IPS DF 6.9 (cell line): ENCODE measurements around the gene DCHS1.
"Not testable (repeated sequence)": the region's sequence is repeated elsewhere in the genome, so short reads cannot be mapped to it uniquely, and the experiment has no call there.

Experiments
- DNase-seq: peaks from one replicate; pipeline ENCODE4 v3.0.0-alpha.2; 2013; ENCODE audit warnings: low read depth, low spot score
- H3K27ac ChIP-seq: one replicate; pipeline ENCODE4 v1.5.1; 2013; ENCODE audit warnings: low read length, control low read depth
- H3K27me3 ChIP-seq: 2 replicates; pipeline ENCODE4 v1.6.1; 2013; ENCODE audit warnings: mild to moderate bottlenecking, low read length; ENCODE audit not compliant: control insufficient read depth, insufficient read depth
- H3K36me3 ChIP-seq: 2 replicates; pipeline ENCODE4 v1.6.1; 2013; ENCODE audit warnings: low read length; ENCODE audit not compliant: control insufficient read depth, insufficient read depth
- H3K4me1 ChIP-seq: 2 replicates; pipeline ENCODE4 v1.6.1; 2013; ENCODE audit warnings: low read length; ENCODE audit not compliant: control insufficient read depth, insufficient read depth
- H3K4me3 ChIP-seq: 2 replicates; pipeline ENCODE4 v1.5.1; 2013; ENCODE audit warnings: mild to moderate bottlenecking, low read length
- H3K9me3 ChIP-seq: 2 replicates; pipeline ENCODE4 v1.6.1; 2013; ENCODE audit warnings: low read length, inconsistent platforms; ENCODE audit not compliant: control insufficient read depth, insufficient read depth
- WGBS: extraction: QIAGEN DNeasy Blood & Tissue Kit; methylation state at CpG from one replicate; pipeline ENCODE4 v1.1.7; 2013; ENCODE audit warnings: mixed read lengths, missing lambda C conversion rate; ENCODE audit not compliant: insufficient read length, insufficient coverage; 5-methylcytosine and 5-hydroxymethylcytosine counted together

The DCHS1 gene

DNA sequence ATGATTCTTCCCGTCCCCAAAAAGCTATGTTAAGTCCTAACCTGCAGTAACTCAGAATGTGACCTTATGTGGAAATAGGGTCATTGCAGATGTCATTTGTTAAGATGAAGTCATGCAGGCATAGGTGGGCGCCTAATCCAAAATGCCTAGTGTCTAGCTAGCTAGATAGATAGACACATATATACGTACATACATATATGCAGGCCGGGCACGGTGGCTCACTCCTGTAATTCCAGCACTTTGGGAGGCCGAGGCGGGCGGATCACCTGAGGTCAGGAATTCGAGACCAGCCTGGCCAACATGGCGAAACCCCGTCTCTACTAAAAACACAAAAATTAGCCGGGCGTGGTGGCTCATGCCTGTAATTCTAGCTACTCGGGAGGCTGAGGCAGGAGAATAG, 28.5 kb upstream of the DCHS1 start:
- no CpG with 5 or more reads among the region's 14 CpGs for WGBS
- H3K27me3 ChIP-seq, H3K4me3 ChIP-seq, H3K36me3 ChIP-seq, H3K9me3 ChIP-seq, H3K4me1 ChIP-seq, DNase-seq, H3K27ac ChIP-seq: not testable (repeated sequence)

- WGBS, result no CpG with 5 or more reads among the region's 70 CpGs
- peaks cover 1% of the 10 kb centered on the region; the same call in 1 of the 2 replicates for H3K4me1 ChIP-seq
- peak within 1 kb of the TSS; percentile 77 for H3K4me3 ChIP-seq
- peak; percentile 99 for DNase-seq
- H3K36me3 ChIP-seq, result no peaks in the 10 kb centered on the region; the same call in 1 of the 2 replicates
- H3K27ac ChIP-seq, result no peak within 1 kb of the TSS
- no peaks in the 10 kb centered on the region for H3K27me3 ChIP-seq
- H3K9me3 ChIP-seq, result no peaks in the 10 kb centered on the region
Measured at GRCh38 chr11:6682936-6683861, 27.6 kb upstream of the DCHS1 start, which contains the start of gene MRPL17. Gene MRPL17, minus strand, starts transcription at chr11:6683340. Its CDS starts 44 bp downstream, at chr11:6683296.

- Histone ChIP-seq H3K27me3 (no peaks in the 10 kb centered on the region), H3K36me3 (no peaks in the 10 kb centered on the region; the same call in 1 of the 2 replicates), H3K9me3 (no peaks in the 10 kb centered on the region), H3K27ac (no peak overlapping the region), H3K4me1 (peaks cover 1% of the 10 kb centered on the region; the same call in 1 of the 2 replicates), H3K4me3 (peak overlapping the region; percentile 77)
- DNase-seq, result no peak
- no CpG with 5 or more reads among the region's 10 CpGs for WGBS
Measured at GRCh38 chr11:6682591-6682935, 27.0 kb upstream of the DCHS1 start.

- WGBS, result no CpG with 5 or more reads among the region's 5 CpGs
Measured at GRCh38 chr11:6681949-6682348, 26.3 kb upstream of the DCHS1 start.

GRCh38 chr11:6681505-6681904, 25.9 kb upstream of the DCHS1 start:
- Histone ChIP-seq H3K27me3 (no peaks in the 10 kb centered on the region), H3K4me1 (0 out of 2 replicates have a peak, but pooled peaks cover 1% of the 10 kb centered on the region), H3K4me3 (no peak overlapping the region), H3K36me3 (no peaks in the 10 kb centered on the region; the same call in 1 of the 2 replicates), H3K27ac (no peak overlapping the region), H3K9me3 (no peaks in the 10 kb centered on the region)
- DNase-seq, result no peak
- no CpG with 5 or more reads among the region's 1 CpG for WGBS

More at GRCh38 chr11:6681949-6682348, 26.3 kb upstream of the DCHS1 start:
- no peaks in the 10 kb centered on the region; the same call in 1 of the 2 replicates for H3K36me3 ChIP-seq
- peak overlapping the region; percentile 77; the same call in 1 of the 2 replicates for H3K4me3 ChIP-seq
- H3K9me3 ChIP-seq, result no peaks in the 10 kb centered on the region
- 0 out of 2 replicates have a peak, but pooled peaks cover 1% of the 10 kb centered on the region for H3K4me1 ChIP-seq
- no peak overlapping the region for H3K27ac ChIP-seq
- no peaks in the 10 kb centered on the region for H3K27me3 ChIP-seq
- no peak for DNase-seq

DNA sequence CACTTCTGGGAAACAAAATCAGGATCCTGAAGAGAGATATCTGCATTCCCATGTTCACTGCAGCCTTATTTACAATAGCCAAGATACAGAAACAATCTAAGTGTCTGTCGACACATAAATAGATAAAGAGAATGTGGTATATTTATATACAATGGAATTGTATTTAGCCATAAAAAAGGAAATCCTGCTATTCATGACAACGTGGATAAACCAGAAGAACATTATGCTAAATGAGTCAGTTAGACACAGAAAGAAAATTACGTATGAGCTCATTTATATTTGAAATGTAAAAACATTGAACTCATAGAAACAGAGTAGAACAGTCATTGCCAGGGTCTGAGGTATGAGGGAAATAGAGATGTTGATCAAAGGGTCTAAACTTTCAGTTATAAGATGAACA, 21.4 kb upstream of the DCHS1 start:
- H3K4me3 ChIP-seq, result no peak overlapping the region
- no CpG with 5 or more reads among the region's 3 CpGs for WGBS
- 0 out of 2 replicates have a peak, but pooled peaks cover 1% of the 10 kb centered on the region for H3K4me1 ChIP-seq
- DNase-seq, result no peak
- H3K9me3 ChIP-seq, result no peaks in the 10 kb centered on the region
- H3K27me3 ChIP-seq, result no peaks in the 10 kb centered on the region
- H3K27ac ChIP-seq, result no peak overlapping the region
- H3K36me3 ChIP-seq, result no peaks in the 10 kb centered on the region; the same call in 1 of the 2 replicates

GRCh38 chr11:6674862-6675261, 19.3 kb upstream of the DCHS1 start:
- DNase-seq, result no peak
- Histone ChIP-seq H3K27me3 (no peaks in the 10 kb centered on the region), H3K9me3 (no peaks in the 10 kb centered on the region; the same call in 1 of the 2 replicates), H3K36me3 (no peaks in the 10 kb centered on the region), H3K27ac (no peak overlapping the region), H3K4me1 (no peaks in the 10 kb centered on the region), H3K4me3 (no peak overlapping the region)
- no CpG with 5 or more reads among the region's 4 CpGs for WGBS

DNA sequence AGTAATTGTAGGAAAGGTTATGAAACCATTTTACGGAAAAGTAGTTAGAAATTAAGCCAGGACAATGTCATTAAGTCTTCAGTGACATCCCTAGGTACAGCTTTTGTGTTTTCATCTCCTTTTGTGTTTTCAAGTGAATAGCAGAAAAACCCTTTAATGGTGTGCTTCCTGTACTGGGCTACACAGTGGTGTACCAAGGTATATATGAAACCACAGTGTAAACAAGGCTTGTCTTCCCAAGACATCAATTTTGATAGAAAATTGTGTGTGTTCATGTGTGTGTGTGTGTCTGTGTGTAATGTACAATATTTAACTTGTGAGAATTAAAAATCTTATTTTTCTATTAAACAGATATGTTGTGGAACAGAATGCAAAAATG, 18.6 kb upstream of the DCHS1 start:
- no peaks in the 10 kb centered on the region for H3K27me3 ChIP-seq
- no peaks in the 10 kb centered on the region for H3K4me1 ChIP-seq
- no CpG with 5 or more reads among the region's 1 CpG for WGBS
- H3K9me3 ChIP-seq, result no peaks in the 10 kb centered on the region; the same call in 1 of the 2 replicates
- H3K36me3 ChIP-seq, result no peaks in the 10 kb centered on the region
- DNase-seq, result no peak
- no peak overlapping the region for H3K27ac ChIP-seq
- H3K4me3 ChIP-seq, result no peak overlapping the region

DNA sequence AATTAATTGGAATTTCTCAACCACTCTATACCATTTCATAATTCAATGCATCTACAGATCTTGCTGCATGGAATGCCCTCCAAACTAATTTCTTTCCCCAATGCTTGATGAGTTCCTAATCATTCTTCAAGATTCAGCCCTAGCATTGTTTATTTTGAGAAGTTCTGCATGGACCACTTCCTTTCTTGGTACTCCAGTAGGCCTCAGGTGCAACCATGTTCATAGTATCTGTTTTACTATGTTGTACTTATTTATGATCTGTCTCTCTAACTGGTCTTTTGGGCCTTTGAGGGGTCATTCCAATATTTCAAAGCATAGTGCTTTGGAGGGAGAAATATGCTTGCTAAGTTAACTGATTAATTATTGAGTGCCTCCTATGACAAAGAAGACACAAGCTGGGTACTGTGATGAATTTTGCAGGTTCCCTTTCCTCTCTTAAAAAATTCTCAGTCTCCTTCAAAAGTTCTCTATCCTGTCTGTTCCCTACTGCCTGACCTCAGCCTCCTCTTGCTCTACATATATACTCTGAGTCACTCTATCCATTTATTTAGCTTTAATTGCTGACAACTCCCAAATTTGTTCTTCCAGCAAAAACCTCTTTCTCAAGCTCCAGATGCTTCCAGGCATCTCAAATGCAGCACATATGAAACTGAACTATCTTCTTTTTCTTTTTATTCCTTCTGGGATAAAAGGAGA, 18.1 kb upstream of the DCHS1 start:
- Histone ChIP-seq H3K4me3 (no peak overlapping the region), H3K27ac (no peak overlapping the region), H3K9me3 (no peaks in the 10 kb centered on the region; the same call in 1 of the 2 replicates), H3K36me3 (no peaks in the 10 kb centered on the region), H3K4me1 (no peaks in the 10 kb centered on the region), H3K27me3 (no peaks in the 10 kb centered on the region)
- no peak for DNase-seq

DNA sequence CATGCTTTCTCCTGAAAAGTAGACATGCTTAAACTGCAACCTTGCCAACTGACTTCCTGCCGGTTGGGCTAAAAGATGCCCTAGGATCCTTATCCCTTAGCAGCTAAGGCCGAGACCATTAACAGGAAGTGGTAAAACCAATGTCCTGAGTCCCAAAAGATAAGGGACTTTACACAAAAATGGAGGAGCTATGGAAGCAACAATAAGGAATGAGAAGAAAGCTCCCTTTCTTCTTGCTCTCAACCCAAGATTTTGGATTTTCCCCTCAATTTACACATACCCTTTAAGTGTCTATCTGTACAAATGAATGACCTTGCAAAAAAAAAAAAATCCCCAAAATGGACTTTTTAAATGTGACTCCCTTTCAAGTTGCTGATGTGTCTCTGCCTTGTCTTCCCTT, 16.4 kb upstream of the DCHS1 start:
- Histone ChIP-seq H3K36me3 (no peaks in the 10 kb centered on the region), H3K27me3 (no peaks in the 10 kb centered on the region), H3K4me3 (no peak overlapping the region), H3K27ac (no peak overlapping the region), H3K9me3 (no peaks in the 10 kb centered on the region; the same call in 1 of the 2 replicates), H3K4me1 (no peaks in the 10 kb centered on the region)
- WGBS, result no CpG with 5 or more reads among the region's 2 CpGs
- no peak for DNase-seq
